H1 (cell line): ENCODE measurements around the gene RAD9A. TPM values are rescaled to one million over a fixed set of nuclear protein-coding genes. Genes with fewer than 3 reads are reported as not detected.

Experiments used
- CHD2 ChIP-seq: IDR thresholded peaks from 2 replicates; pipeline ENCODE4 v1.6.1; 2012; ENCODE audit warnings: low read length, improper control_type of control experiment
- CREB1 ChIP-seq: IDR thresholded peaks from 2 replicates; pipeline ENCODE4 v1.6.1; 2012; ENCODE audit warnings: inconsistent platforms
- HDAC6 ChIP-seq: IDR thresholded peaks from one replicate; pipeline ENCODE4 v1.7.1; 2012; ENCODE audit warnings: low read depth, mild to moderate bottlenecking, inconsistent platforms, low read length, moderate library complexity
- polyA plus RNA-seq, 7 experiments: library from polyadenylated mRNA; depleted of rRNA in 3 of 7; stranded (reverse) in 5 of 7; unstranded in 2 of 7; fragments of >200 nt in 5 of 7; fragments of 200-250 nt in 2 of 7; gene quantifications; 1 replicate in 5 of 7; 2 replicates in 1 of 7; 4 replicates in 1 of 7; pipeline versions ENCODE4 v1.2.1 to v1.2.3, GENCODE V29; 2011 to 2013; ENCODE audit warnings: missing spikeins in 2 of 7, mixed read lengths in 2 of 7
- total RNA-seq: library from RNA; stranded (reverse); fragmentation: NEBNext Ultra II Directional; extraction: Animal tissue kit (Norgen Biotek cat#: 25700); gene quantifications from 2 replicates; pipeline ENCODE4 v1.2.1, GENCODE V29; 2021
- TF ChIP-seq, protein P1 (sequence below): fragments of 300-600 bp; sonication (generic); IDR thresholded peaks from 2 replicates; pipeline ENCODE4 v1.7.1; 2012; ENCODE audit warnings: low read length, moderate library complexity, mild to moderate bottlenecking, inconsistent platforms; ENCODE audit not compliant: insufficient replicate concordance

Gene RAD9A
- total and polyA plus RNA-seq, 2 of the 8 experiments (the other 6 are each of a cell fraction or from before 2014, with no cell fraction given), result 22.2 to 25.5 TPM

DNA sequence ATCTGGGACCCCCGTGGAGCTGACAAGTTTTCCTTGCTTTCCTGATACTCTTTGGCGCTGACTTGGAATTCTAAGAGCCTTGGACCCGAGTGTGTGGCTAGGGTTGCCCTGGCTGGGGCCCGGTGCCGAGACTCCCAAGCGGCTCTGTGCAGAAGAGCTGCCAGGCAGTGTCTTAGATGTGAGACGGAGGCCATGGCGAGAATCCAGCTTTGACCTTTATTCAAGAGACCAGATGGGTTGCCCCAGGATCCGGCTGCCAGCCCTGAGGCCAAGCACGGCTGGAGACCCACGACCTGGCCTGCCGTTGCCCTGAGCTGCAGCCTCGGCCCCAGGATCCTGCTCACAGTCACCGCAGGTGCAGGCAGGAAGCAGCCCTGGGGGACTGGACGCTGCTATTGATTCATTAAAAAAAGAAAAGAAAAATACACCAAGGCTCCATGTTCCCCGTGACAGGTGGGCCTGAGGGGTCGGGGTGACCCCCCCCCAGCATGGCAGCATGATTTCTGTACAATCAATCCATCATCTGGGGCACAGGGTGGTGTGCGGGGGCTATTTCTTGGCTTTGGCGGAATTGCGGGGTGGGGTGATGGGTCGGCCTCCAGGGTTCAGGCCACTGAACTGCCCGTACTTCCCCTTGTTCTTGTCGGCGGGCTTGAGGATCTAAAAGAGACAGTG is 6.3 kb downstream of the RAD9A start (continued):
- TF ChIP-seq, protein P1, sequence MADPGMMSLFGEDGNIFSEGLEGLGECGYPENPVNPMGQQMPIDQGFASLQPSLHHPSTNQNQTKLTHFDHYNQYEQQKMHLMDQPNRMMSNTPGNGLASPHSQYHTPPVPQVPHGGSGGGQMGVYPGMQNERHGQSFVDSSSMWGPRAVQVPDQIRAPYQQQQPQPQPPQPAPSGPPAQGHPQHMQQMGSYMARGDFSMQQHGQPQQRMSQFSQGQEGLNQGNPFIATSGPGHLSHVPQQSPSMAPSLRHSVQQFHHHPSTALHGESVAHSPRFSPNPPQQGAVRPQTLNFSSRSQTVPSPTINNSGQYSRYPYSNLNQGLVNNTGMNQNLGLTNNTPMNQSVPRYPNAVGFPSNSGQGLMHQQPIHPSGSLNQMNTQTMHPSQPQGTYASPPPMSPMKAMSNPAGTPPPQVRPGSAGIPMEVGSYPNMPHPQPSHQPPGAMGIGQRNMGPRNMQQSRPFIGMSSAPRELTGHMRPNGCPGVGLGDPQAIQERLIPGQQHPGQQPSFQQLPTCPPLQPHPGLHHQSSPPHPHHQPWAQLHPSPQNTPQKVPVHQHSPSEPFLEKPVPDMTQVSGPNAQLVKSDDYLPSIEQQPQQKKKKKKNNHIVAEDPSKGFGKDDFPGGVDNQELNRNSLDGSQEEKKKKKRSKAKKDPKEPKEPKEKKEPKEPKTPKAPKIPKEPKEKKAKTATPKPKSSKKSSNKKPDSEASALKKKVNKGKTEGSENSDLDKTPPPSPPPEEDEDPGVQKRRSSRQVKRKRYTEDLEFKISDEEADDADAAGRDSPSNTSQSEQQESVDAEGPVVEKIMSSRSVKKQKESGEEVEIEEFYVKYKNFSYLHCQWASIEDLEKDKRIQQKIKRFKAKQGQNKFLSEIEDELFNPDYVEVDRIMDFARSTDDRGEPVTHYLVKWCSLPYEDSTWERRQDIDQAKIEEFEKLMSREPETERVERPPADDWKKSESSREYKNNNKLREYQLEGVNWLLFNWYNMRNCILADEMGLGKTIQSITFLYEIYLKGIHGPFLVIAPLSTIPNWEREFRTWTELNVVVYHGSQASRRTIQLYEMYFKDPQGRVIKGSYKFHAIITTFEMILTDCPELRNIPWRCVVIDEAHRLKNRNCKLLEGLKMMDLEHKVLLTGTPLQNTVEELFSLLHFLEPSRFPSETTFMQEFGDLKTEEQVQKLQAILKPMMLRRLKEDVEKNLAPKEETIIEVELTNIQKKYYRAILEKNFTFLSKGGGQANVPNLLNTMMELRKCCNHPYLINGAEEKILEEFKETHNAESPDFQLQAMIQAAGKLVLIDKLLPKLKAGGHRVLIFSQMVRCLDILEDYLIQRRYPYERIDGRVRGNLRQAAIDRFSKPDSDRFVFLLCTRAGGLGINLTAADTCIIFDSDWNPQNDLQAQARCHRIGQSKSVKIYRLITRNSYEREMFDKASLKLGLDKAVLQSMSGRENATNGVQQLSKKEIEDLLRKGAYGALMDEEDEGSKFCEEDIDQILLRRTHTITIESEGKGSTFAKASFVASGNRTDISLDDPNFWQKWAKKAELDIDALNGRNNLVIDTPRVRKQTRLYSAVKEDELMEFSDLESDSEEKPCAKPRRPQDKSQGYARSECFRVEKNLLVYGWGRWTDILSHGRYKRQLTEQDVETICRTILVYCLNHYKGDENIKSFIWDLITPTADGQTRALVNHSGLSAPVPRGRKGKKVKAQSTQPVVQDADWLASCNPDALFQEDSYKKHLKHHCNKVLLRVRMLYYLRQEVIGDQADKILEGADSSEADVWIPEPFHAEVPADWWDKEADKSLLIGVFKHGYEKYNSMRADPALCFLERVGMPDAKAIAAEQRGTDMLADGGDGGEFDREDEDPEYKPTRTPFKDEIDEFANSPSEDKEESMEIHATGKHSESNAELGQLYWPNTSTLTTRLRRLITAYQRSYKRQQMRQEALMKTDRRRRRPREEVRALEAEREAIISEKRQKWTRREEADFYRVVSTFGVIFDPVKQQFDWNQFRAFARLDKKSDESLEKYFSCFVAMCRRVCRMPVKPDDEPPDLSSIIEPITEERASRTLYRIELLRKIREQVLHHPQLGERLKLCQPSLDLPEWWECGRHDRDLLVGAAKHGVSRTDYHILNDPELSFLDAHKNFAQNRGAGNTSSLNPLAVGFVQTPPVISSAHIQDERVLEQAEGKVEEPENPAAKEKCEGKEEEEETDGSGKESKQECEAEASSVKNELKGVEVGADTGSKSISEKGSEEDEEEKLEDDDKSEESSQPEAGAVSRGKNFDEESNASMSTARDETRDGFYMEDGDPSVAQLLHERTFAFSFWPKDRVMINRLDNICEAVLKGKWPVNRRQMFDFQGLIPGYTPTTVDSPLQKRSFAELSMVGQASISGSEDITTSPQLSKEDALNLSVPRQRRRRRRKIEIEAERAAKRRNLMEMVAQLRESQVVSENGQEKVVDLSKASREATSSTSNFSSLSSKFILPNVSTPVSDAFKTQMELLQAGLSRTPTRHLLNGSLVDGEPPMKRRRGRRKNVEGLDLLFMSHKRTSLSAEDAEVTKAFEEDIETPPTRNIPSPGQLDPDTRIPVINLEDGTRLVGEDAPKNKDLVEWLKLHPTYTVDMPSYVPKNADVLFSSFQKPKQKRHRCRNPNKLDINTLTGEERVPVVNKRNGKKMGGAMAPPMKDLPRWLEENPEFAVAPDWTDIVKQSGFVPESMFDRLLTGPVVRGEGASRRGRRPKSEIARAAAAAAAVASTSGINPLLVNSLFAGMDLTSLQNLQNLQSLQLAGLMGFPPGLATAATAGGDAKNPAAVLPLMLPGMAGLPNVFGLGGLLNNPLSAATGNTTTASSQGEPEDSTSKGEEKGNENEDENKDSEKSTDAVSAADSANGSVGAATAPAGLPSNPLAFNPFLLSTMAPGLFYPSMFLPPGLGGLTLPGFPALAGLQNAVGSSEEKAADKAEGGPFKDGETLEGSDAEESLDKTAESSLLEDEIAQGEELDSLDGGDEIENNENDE, result no peak
- TF ChIP-seq CHD2, result no peak
- no peak for TF ChIP-seq CREB1
- TF ChIP-seq HDAC6, result no peak
- TF ChIP-seq, all 59 proteins: peak for 0
